Pons (tissue), 1 donor: ENCODE results near the gene CD300E.
"Not testable (repeated sequence)": the region's sequence is repeated elsewhere in the genome, so short reads cannot be mapped to it uniquely, and the experiment has no call there.

ENCODE experiments used
- DNase-seq: peaks from one replicate; pipeline ENCODE4 v3.0.0-alpha.2; 2016; ENCODE audit warnings: low spot score

Gene CD300E

GRCh38 chr17:74635418-74635817, 11.9 kb upstream of the CD300E start:
- no peak for DNase-seq

- DNase-seq, result no peak
Measured at GRCh38 chr17:74633326-74633725, 9.8 kb upstream of the CD300E start.

- DNase-seq, result no peak
Measured at GRCh38 chr17:74632617-74633016, 9.1 kb upstream of the CD300E start.

DNA sequence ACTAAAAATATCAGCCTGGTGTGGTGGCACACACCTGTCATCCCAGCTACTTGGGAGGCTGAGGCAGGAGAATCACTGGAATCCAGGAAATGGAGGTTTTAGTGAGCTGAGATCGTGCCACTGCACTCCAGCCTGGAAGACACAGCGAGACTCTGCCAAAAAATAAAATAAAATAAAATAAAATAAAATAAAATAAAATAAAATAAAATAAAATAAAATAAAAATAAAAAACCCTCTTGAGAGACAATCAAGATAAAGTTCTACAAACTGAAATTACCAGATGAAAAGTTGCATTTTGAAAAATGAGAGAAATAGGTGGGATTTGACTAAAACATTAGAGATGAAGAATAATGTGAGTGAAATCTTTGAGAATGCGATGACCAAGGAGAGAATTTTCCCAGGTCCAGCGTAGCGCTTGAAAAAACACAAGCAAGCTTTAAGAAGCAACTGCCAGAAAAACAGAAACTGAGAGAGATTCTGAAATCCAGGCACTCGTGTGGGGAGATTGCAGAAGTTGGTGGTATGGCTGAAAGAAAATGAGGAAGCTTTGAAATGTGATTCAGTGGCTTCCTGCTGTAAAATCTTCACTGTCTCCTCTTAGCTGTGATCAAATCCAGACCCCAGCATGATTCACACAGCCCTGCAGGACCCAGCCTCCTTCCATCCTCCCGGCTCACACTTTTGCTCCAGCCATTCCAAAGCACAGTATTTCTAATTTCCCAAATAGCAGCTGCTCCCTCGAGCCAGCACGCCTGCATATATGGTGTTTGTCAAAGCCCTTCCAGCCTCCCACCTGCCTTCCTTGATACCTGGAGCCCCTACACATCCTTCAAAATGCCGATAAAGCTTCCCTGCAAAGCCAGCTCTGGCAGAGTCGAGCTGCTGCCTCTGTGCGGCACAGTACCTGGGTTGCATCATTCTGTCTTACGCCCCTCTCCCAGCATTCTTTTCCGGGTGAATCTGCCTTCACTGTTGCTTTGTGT, 8.2 kb upstream of the CD300E start:
- DNase-seq, result peak; percentile 76

DNA sequence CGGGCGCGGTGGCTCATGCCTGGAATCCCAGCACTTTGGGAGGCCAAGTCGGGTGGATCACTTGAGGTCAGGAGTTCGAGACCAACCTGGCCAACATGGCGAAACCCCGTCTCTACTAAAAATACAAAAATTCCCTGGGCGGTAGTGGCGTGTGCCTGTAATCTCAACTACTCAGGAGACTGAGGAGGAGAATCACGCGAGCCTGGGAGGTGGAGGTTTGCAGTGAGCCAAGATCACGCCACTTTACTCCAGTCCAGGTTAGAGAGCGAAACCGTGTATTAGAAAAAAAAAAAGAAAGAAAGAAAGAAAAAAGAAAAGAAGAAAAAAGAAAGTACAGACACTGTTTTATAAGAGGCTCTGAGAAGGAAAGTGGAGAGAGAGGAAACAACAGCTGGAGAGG, 6.7 kb upstream of the CD300E start:
- not testable (repeated sequence) for DNase-seq

- no peak for DNase-seq
Measured at GRCh38 chr17:74625661-74626060, 2.1 kb upstream of the CD300E start.

- no peak for DNase-seq
Measured at GRCh38 chr17:74624131-74624530, 593 bp upstream of the CD300E start.

DNA sequence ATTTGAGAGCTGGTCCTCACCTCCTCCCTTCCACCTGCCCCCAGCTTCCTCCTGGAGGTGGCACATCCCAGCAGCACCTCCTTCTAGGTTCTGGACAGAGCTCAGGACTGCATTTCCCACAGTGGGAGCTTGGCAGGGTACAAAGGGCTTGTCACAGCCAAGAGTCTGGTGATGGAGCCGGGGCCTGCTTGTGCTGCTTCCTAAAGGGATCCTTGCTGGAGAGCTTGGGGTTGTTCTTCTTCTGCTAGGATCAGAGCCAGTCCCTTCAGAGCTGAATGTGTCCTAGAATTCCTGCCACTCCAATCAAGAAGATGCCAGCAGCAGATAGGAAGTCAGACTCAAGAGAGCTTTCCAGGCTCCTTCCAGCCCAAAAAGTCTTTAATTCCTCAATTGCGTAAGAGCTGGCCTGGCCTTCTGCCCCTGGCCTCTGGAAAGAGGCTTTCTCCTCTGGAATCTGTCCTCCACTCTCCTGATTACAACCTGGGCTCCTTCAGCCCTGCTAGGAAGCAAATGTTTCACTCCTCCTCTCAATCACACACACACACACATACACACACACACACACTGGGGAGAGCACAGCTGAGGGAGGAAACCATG, 4.4 kb downstream of the CD300E start:
- DNase-seq, result no peak

GRCh38 chr17:74618451-74618850, 5.1 kb downstream of the CD300E start:
- no peak for DNase-seq

- no peak for DNase-seq
Measured at GRCh38 chr17:74616696-74617095, 6.8 kb downstream of the CD300E start.

DNA sequence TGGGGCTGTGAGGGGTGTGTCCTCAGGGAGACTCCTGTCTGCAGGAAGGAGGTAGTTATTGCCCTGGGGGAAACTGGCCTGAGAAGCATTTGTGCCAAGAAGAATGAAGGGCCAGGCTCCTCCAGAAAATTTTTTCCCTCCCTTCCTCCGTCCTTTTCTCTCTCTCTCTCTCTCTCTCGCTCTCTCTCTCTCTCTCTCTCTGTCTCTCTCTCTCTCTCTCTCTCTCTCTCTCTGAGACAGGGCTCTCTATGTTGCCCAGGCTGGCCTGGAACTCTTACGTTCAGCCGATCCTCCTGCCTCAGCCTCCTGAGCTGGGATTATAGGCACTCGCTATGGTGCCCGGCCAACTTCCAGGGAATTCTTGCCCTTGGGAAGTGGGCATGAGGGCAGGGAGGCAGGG, 11.5 kb downstream of the CD300E start:
- DNase-seq, result no peak

- DNase-seq, result no peak
Measured at GRCh38 chr17:74610108-74610507, 13.4 kb downstream of the CD300E start.

DNA sequence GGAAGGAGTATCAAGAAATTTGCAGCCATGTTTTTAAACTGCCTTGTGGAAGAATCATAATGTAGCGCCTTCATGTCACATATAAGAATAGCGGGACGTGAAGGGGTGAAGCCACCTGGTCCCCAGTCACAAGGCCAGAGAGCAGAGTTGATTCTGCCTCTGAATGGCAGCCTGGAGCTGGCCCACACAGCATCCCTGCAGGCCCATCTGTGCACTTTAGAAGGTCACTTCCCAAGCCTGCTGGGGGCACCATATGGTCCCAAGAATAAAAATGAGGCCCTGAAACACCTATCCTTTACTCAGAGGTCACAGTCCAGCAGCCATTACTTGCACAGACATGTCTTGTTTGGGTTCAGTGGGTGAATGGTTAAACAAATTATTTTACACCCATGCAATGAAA, 15.0 kb downstream of the CD300E start:
- DNase-seq, result no peak

GRCh38 chr17:74607221-74607620, 16.3 kb downstream of the CD300E start:
- no peak for DNase-seq

GRCh38 chr17:74606050-74606449, 17.5 kb downstream of the CD300E start:
- DNase-seq, result no peak

- no peak for DNase-seq
Measured at GRCh38 chr17:74605361-74605760, 18.2 kb downstream of the CD300E start.

- DNase-seq, result no peak
Measured at GRCh38 chr17:74604761-74605160, 18.8 kb downstream of the CD300E start.

DNA sequence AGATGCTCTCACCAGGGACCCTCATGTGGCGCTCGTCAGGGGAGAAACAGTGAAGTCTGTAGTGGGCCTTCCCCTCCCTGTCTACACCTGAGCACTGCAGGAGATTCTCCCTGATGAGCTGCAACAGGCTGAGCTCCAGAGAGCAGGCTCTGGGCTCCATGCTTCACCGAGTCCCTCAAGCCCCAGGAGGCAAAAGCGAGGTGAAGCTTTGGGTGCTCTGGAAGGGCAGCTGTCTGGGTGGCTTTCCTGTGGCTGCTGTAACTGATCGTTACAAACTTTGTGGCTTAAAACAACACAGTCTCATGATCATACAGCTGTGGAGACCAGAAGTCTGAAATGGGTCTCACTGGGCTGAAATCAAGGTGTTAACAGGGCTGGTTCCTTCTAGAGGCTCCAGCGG, 19.3 kb downstream of the CD300E start:
- DNase-seq, result no peak

DNA sequence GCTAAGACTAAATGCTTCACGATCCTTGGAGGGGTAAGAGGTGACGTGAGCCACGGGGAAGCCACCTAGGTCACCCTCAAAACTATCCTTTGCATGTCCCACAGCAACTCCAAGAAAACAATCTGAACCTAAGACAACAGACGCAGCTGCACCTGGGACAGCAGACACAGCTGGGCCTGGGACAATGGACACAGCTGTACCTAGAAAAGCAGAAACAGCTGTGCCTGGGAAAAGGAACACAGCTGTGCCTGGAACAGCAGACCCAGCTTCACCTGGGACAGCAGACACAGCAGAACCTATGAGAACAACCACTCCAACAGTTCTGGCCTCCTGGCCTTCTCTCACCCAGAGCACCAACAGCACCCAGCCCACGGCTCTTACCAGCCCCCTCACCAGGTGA, 19.8 kb downstream of the CD300E start:
- no peak for DNase-seq

DNA sequence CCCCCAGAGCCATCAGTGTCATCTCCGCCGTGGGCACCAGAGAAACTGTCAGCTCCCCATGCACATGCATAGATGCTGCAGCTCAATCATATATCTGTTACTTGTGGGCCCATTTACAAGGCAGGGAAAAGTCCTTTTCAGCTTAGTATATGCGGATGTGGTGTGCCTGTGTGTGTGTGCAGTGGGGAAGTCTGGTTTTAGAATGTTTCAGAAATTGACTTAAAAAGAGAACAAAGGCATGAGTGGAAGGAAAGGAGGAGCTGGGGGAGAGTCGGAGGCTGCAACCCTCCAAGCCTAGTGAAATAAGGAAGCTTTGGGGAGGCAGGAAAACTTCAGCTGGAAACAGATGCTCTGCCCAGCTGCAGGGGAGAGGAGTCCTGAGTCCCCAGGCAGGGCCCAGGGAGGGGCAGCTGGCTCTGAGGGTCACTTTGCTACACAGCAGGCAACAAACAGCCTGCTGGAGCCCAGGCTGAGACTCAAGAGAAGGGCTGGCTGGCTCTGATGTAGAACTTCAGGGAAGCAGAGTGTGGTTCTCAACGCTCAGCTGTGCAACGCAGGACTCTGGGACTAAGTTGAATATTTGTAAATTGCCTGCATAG, 20.4 kb downstream of the CD300E start:
- peak; percentile 45 for DNase-seq

GRCh38 chr17:74601944-74602572, 21.5 kb downstream of the CD300E start:
- DNase-seq, result peak; percentile 49

DNA sequence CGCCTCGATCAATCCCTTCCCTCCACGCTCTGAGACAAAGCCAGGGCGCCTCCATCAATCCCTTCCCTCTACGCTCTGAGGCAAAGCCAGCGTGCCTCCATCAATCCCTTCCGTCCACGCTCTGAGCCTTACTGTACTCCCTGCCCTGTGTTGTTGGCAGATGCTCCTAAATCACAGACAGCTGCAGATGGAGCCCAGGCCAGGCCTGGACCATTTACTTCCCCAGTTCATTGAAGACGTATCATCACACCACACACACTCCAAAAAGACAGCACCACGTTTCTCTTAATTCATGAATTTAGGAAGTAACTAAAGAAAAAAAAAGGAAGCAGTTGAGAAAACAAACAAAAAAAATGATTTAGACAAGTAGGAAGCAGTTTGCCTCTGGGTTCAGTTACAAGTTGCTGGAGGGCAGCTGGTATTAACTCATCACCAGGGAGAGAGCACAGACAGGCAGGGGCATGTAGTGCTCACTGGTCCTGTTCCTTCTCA, 24.0 kb downstream of the CD300E start:
- peak; percentile 58 for DNase-seq
